A549 (cell line): ENCODE measurements around the gene VSIG10. TPM values are rescaled to one million over a fixed set of nuclear protein-coding genes. Genes with fewer than 3 reads are reported as not detected.
A peak's percentile ranks its signal among the peaks of the same experiment; 100 is the strongest.

Experiments
- ATAC-seq, 2 experiments: fragments of 200-7000 bp in 1 of 2; fragments of >200 bp in 1 of 2; cut with Nextera tagmentation in 1 of 2; cut with Tn5 transposase in 1 of 2; 3 replicates each; pipeline versions ENCODE4 v1.8.0 to v1.9.1; 2018 to 2020; ENCODE audit warnings: mild to moderate bottlenecking in 1 of 2, moderate library complexity in 1 of 2
- CTCF ChIA-PET: fragments of 300-600 bp; sonication (Branson Sonifier 250); formaldehyde crosslinking; extraction: SDS; loops from one replicate; lab custom pipeline; 2021; ENCODE audit warnings: antibody characterized with exemption, inconsistent platforms; lab: Yijun Ruan, JAX
- POLR2A ChIA-PET: fragments of 350-600 bp; formaldehyde crosslinking; extraction: SDS; loops from one replicate; lab custom pipeline; 2021; ENCODE audit warnings: antibody characterized with exemption, inconsistent platforms; lab: Yijun Ruan, JAX
- DNase-seq, 2 experiments: peaks; one replicate each; pipeline versions ENCODE4 v3.0.0 to v3.0.0-alpha.2; 2011 to 2016; ENCODE audit warnings: low read depth in 1 of 2, low spot score in 1 of 2
- FAIRE-seq: peaks from 2 replicates; lab custom pipeline; 2011; peaks lifted over from hg19 to GRCh38; lab: Jason Lieb, UNC
- H3K27ac ChIP-seq, 2 experiments: fragments of >200 bp; sonication (Bioruptor Twin); formaldehyde crosslinking; 3 replicates each; pipeline ENCODE4 v1.5.1; 2016 to 2017
- H3K4me1 ChIP-seq: fragments of >200 bp; sonication (Bioruptor Twin); formaldehyde crosslinking; 3 replicates; pipeline ENCODE4 v1.6.1; 2016
- H3K4me2 ChIP-seq: fragments of >200 bp; sonication (Bioruptor Twin); formaldehyde crosslinking; 3 replicates; pipeline ENCODE4 v1.6.1; 2016
- H3K4me3 ChIP-seq: fragments of >200 bp; sonication (Bioruptor Twin); formaldehyde crosslinking; 3 replicates; pipeline ENCODE4 v1.5.1; 2016
- H3K9me3 ChIP-seq: fragments of >200 bp; sonication (Bioruptor Twin); formaldehyde crosslinking; 3 replicates; pipeline ENCODE4 v1.6.1; 2016
- BCL3 ChIP-seq: fragments of >200 bp; sonication (Bioruptor Twin); formaldehyde crosslinking; IDR thresholded peaks from 3 replicates; pipeline ENCODE4 v1.6.1; 2016
- BHLHE40 ChIP-seq: IDR thresholded peaks from 2 replicates; pipeline ENCODE4 v1.6.1; 2012; ENCODE audit warnings: low read depth, low read length, inconsistent platforms
- CBX2 ChIP-seq: fragments of 200-600 bp; sonication (generic); IDR thresholded peaks from 2 replicates; pipeline ENCODE4 v1.6.1; 2016; ENCODE audit warnings: low read depth, mild to moderate bottlenecking, borderline replicate concordance
- CBX8 ChIP-seq: fragments of 200-600 bp; sonication (generic); IDR thresholded peaks from 2 replicates; pipeline ENCODE4 v1.6.1; 2016
- E2F6 ChIP-seq: IDR thresholded peaks from 2 replicates; pipeline ENCODE4 v1.6.1; 2012; ENCODE audit warnings: low read depth, borderline replicate concordance
- EHF ChIP-seq: fragments of 250-450 bp; sonication (Bioruptor Pico); IDR thresholded peaks from 2 replicates; pipeline ENCODE4 v1.5.0; 2020; ENCODE audit warnings: mild to moderate bottlenecking
- ESRRA ChIP-seq: fragments of 150-350 bp; IDR thresholded peaks from 2 replicates; pipeline ENCODE4 v1.6.1; 2014; ENCODE audit warnings: mild to moderate bottlenecking, low read length, borderline replicate concordance
- FOSL2 ChIP-seq, 2 experiments: fragments of 450-650 bp in 1 of 2; fragments of >200 bp in 1 of 2; sonication (Bioruptor Twin) in 1 of 2; formaldehyde crosslinking; IDR thresholded peaks; 2 replicates each; pipeline versions ENCODE4 v1.5.0 to v1.6.1; 2016 to 2020; ENCODE audit warnings: mild to moderate bottlenecking in 1 of 2, moderate library complexity in 1 of 2
- GATA3 ChIP-seq: IDR thresholded peaks from 2 replicates; pipeline ENCODE4 v1.6.1; 2012; ENCODE audit warnings: borderline replicate concordance
- HES2 ChIP-seq: fragments of >200 bp; sonication (Bioruptor Twin); formaldehyde crosslinking; IDR thresholded peaks from 2 replicates; pipeline ENCODE4 v1.6.1; 2016
- HEYL ChIP-seq: fragments of 250-450 bp; sonication (Bioruptor Pico); IDR thresholded peaks from 2 replicates; pipeline ENCODE4 v1.8.0; 2021; ENCODE audit warnings: mild to moderate bottlenecking, moderate library complexity
- HMGXB4 ChIP-seq: fragments of 250-450 bp; sonication (Bioruptor Pico); IDR thresholded peaks from 2 replicates; pipeline ENCODE4 v1.5.0; 2021; ENCODE audit warnings: mild to moderate bottlenecking, moderate library complexity, borderline replicate concordance
- HOXB13 ChIP-seq: fragments of 250-450 bp; sonication (Bioruptor Pico); IDR thresholded peaks from 2 replicates; pipeline ENCODE4 v1.5.0; 2020; ENCODE audit warnings: low read depth, mild to moderate bottlenecking, moderate library complexity
- JUN ChIP-seq, 2 experiments: fragments of >200 bp; sonication (Bioruptor Twin); formaldehyde crosslinking; IDR thresholded peaks; 2 replicates in 1 of 2; 3 replicates in 1 of 2; pipeline ENCODE4 v1.6.1; 2016 to 2017
- JUNB ChIP-seq: fragments of >200 bp; sonication (Bioruptor Twin); formaldehyde crosslinking; IDR thresholded peaks from 2 replicates; pipeline ENCODE4 v1.6.1; 2016
- KDM5A ChIP-seq: fragments of 200-600 bp; sonication (generic); IDR thresholded peaks from 2 replicates; pipeline ENCODE4 v1.6.1; 2016; ENCODE audit warnings: antibody characterized with exemption, mild to moderate bottlenecking
- NFE2L2 ChIP-seq: fragments of 150-350 bp; conservative IDR thresholded peaks from 2 replicates; pipeline ENCODE4 v1.6.1; 2014; ENCODE audit warnings: low read length
- NR3C1 ChIP-seq: fragments of >200 bp; sonication (Bioruptor Twin); formaldehyde crosslinking; IDR thresholded peaks from 3 replicates; pipeline ENCODE4 v1.6.1; 2017
- RAD21 ChIP-seq, 2 experiments: fragments of >200 bp in 1 of 2; sonication (Bioruptor Twin) in 1 of 2; formaldehyde crosslinking in 1 of 2; IDR thresholded peaks in 1 of 2; conservative IDR thresholded peaks in 1 of 2; 2 replicates in 1 of 2; 3 replicates in 1 of 2; pipeline ENCODE4 v1.6.1; 2012 to 2018; ENCODE audit warnings: inconsistent platforms in 1 of 2
- RFX5 ChIP-seq: fragments of 450-650 bp; IDR thresholded peaks from 2 replicates; pipeline ENCODE4 v1.7.1; 2014; ENCODE audit warnings: antibody characterized with exemption, mild to moderate bottlenecking, moderate library complexity
- SMC3 ChIP-seq: fragments of >200 bp; sonication (Bioruptor Twin); formaldehyde crosslinking; IDR thresholded peaks from 3 replicates; pipeline ENCODE4 v1.6.1; 2018; ENCODE audit warnings: inconsistent platforms
- SREBF2 ChIP-seq: fragments of 450-650 bp; IDR thresholded peaks from 2 replicates; pipeline ENCODE4 v1.6.1; 2014; ENCODE audit warnings: mild to moderate bottlenecking, moderate library complexity
- TFCP2L1 ChIP-seq: fragments of 250-450 bp; sonication (Bioruptor Pico); IDR thresholded peaks from 2 replicates; pipeline ENCODE4 v1.5.0; 2021; ENCODE audit warnings: mild to moderate bottlenecking
- USF2 ChIP-seq: fragments of 450-650 bp; IDR thresholded peaks from 2 replicates; pipeline ENCODE4 v1.6.1; 2014; ENCODE audit warnings: antibody characterized with exemption
- ZNF302 ChIP-seq: fragments of 250-450 bp; sonication (Bioruptor Pico); IDR thresholded peaks from 2 replicates; pipeline ENCODE4 v1.9.0; 2021; ENCODE audit warnings: inconsistent platforms, mild to moderate bottlenecking, moderate library complexity
- WGBS: methylation state at CpG from one replicate; pipeline ENCODE4 v1.1.6; 2017; ENCODE audit errors: missing lambda C conversion rate; 5-methylcytosine and 5-hydroxymethylcytosine counted together
- polyA plus RNA-seq, 4 experiments: library from polyadenylated mRNA; depleted of rRNA in 3 of 4; stranded (reverse); fragments of >200 nt; fragmentation: RNase III in 1 of 4; extraction: RNeasy Plus Mini Kit Qiagen cat#74134 plus additional on column Dnase treatment in 1 of 4; gene quantifications; 2 replicates in 3 of 4; 3 replicates in 1 of 4; pipeline ENCODE4 v1.2.3, GENCODE V29; 2011 to 2017

VSIG10 gene
- polyA plus RNA-seq, 2 of the 4 experiments (the other 2 are of a cell fraction) = 18.3 to 20.2 TPM

GRCh38 chr12:118042091-118042490 lies 61.7 kb downstream of the VSIG10 start:
- 96% methylated on average over 4 of the region's 4 CpGs for whole genome bisulfite sequencing
- no peak for DNase-seq

GRCh38 chr12:118038137-118038536 lies 65.7 kb downstream of the VSIG10 start:
- DNase-seq (no peak), FAIRE-seq (no peak), ATAC-seq (no peak)
- CTCF ChIA-PET = interaction anchor here (1.1 to 10.1 kb wide), 2 partner anchors 12 to 162 kb away, joined by 5 to 203 read pairs; no protein-coding TSS in a partner anchor
- Histone ChIP-seq H3K27ac (no peak overlapping the region), H3K4me3 (no peak overlapping the region), H3K9me3 (no peaks in the 10 kb centered on the region), H3K4me2 (peak overlapping the region; percentile 12; the same call in 1 of the 3 replicates), H3K4me1 (peaks cover 15% of the 10 kb centered on the region; the same call in 2 of the 3 replicates)
- POLR2A ChIA-PET = no interaction called here
- 80% methylated on average over 6 of the region's 6 CpGs for WGBS
- TF ChIP-seq CBX8 (no peak), RAD21 (conservative IDR thresholded peaks at IDR 0.05 in 1 of 2, IDR thresholded peaks at IDR 0.05 in 1 of 2) (no peak), BCL3 (no peak), HOXB13 (CRISPR knock-in tag) (no peak), RFX5 (no peak), HEYL (CRISPR knock-in tag) (no peak), BHLHE40 (no peak), HES2 (no peak)
- TF ChIP-seq, all 56 proteins: peak for 0

More at GRCh38 chr12:118042091-118042490, 61.7 kb downstream of the VSIG10 start:
- POLR2A ChIA-PET = no interaction called here
- H3K27ac ChIP-seq = no peak overlapping the region
- no peak for TF ChIP-seq JUN (IDR thresholded peaks at IDR 0.05)
- no peak for TF ChIP-seq NFE2L2
- no peak for TF ChIP-seq KDM5A
- no peak for TF ChIP-seq ESRRA
- no peak for TF ChIP-seq ZNF302 (CRISPR knock-in tag)
- TF ChIP-seq, all 56 proteins: peak for 0
- CTCF ChIA-PET = interaction anchor here (3.3 kb wide), 1 partner anchor 7 kb away, joined by 15 read pairs; no protein-coding TSS in a partner anchor
- Histone ChIP-seq H3K4me3 (no peak overlapping the region), H3K9me3 (no peaks in the 10 kb centered on the region), H3K4me1 (peaks cover 7% of the 10 kb centered on the region; the same call in 1 of the 3 replicates), H3K4me2 (no peak overlapping the region)
- FAIRE-seq (no peak), ATAC-seq (no peak)

GRCh38 chr12:118036672-118037411 lies 67.0 kb downstream of the VSIG10 start:
- FAIRE-seq (no peak), ATAC-seq (no peak), DNase-seq (no peak)
- H3K9me3 ChIP-seq = no peaks in the 10 kb centered on the region
- no peak overlapping the region for H3K4me2 ChIP-seq
- 90% methylated on average over 11 of the region's 11 CpGs for WGBS
- ChIA-PET CTCF (interaction anchor here (0.6 to 10.1 kb wide), 5 partner anchors 10 to 339 kb away, joined by 3 to 203 read pairs (median 6); partner anchors contain the start of gene SUDS3), POLR2A (no interaction called here)
- no peak for TF ChIP-seq FOSL2 (IDR thresholded peaks at IDR 0.05)
- no peak for TF ChIP-seq FOSL2 (CRISPR knock-in tag; IDR thresholded peaks at IDR 0.05)
- no peak for TF ChIP-seq EHF (CRISPR knock-in tag)
- TF ChIP-seq GATA3 = no peak
- no peak for TF ChIP-seq E2F6
- TF ChIP-seq RAD21 (conservative IDR thresholded peaks at IDR 0.05 in 1 of 2, IDR thresholded peaks at IDR 0.05 in 1 of 2) = no peak
- no peak for TF ChIP-seq HOXB13 (CRISPR knock-in tag)
- TF ChIP-seq JUNB = no peak
- TF ChIP-seq SREBF2 = no peak
- no peak for TF ChIP-seq CBX2
- no peak for TF ChIP-seq USF2
- TF ChIP-seq NR3C1 = no peak
- TF ChIP-seq TFCP2L1 (CRISPR knock-in tag) = no peak
- TF ChIP-seq HMGXB4 (CRISPR knock-in tag) = no peak
- TF ChIP-seq CBX8 = no peak
- no peak for TF ChIP-seq ZNF302 (CRISPR knock-in tag)
- no peak for TF ChIP-seq SMC3
- H3K27ac ChIP-seq = 0 out of 6 replicates have a peak overlapping the region, but pooled peaks of 1 of the 2 experiments have one; percentile 14
- H3K4me1 ChIP-seq = peaks cover 15% of the 10 kb centered on the region; the same call in 2 of the 3 replicates
- H3K4me3 ChIP-seq = no peak overlapping the region
